ENCODE data around the gene PTGFRN. TPM values are rescaled to one million over a fixed set of nuclear protein-coding genes. Genes with fewer than 3 reads are reported as not detected.

Gene PTGFRN
- total and polyA plus RNA-seq, 9 of the 15 experiments (the other 6 are each of a cell fraction or from before 2014, with no cell fraction given): 17.3 to 33.1 (median 25.7) TPM

GRCh38 chr1:117029685-117030084, 120.0 kb downstream of the PTGFRN start (continued):
- TF ChIP-seq THRA (IDR thresholded peaks at IDR 0.05): no peak
- no peak for TF ChIP-seq ZBTB9 (CRISPR knock-in tag; IDR thresholded peaks at IDR 0.05)
- no peak for TF ChIP-seq ESRRB (CRISPR knock-in tag; IDR thresholded peaks at IDR 0.05; ENCODE audit: borderline replicate concordance)
- TF ChIP-seq RFX1 (IDR thresholded peaks at IDR 0.05): no peak
- no peak for TF ChIP-seq MCM2 (IDR thresholded peaks at IDR 0.05; ENCODE audit: low read depth)
- TF ChIP-seq GATAD2A (IDR thresholded peaks at IDR 0.05): no peak
- TF ChIP-seq U2AF1 (optimal IDR thresholded peaks at IDR 0.05; ENCODE audit: low read depth, low read length): no peak
- no peak for TF ChIP-seq GATAD2B (IDR thresholded peaks at IDR 0.05; ENCODE audit: borderline replicate concordance)
- peak; percentile 85 for TF ChIP-seq FOSL1 (tag; conservative IDR thresholded peaks at IDR 0.05)

- no peaks in the 10 kb centered on the region for H3K79me2 ChIP-seq (ENCODE audit: control insufficient read depth, insufficient read depth, low read length)
- BruUV-seq (replicated peaks): no TSS peak
- intact Hi-C loops (cut with micrococcal nuclease) (no loop called here), in situ Hi-C loops (cut with MboI) (no loop called here)
- no peaks in the 10 kb centered on the region for H3K9me3 ChIP-seq (replicated peaks; ENCODE audit: control insufficient read depth, insufficient read depth, low read depth, low read length)
- H3K9ac ChIP-seq (ENCODE audit: insufficient read depth in 1 of 2, low read depth in 2 of 2, low read length in 2 of 2): no peak overlapping the region
- no peak overlapping the region for H3K4me3 ChIP-seq
- WGBS (ENCODE audit: insufficient coverage, low coverage, missing lambda C conversion rate): 0% methylated on average over 1 of the region's 1 CpG
- ATAC-seq: no peak
- TF ChIP-seq ZNF232 (CRISPR knock-in tag; IDR thresholded peaks at IDR 0.05) (no peak), RBM39 (optimal IDR thresholded peaks at IDR 0.05; ENCODE audit: low read depth, low read length) (peak; percentile 55), ZNF512 (tag; IDR thresholded peaks at IDR 0.05) (peak; percentile 34; the same call in 1 of the 2 replicates), RCOR1 (IDR thresholded peaks at IDR 0.05; ENCODE audit: borderline replicate concordance in 1 of 2, low read depth in 2 of 2, low read length in 2 of 2) (no peak)
- H3K4me1 ChIP-seq (replicated peaks in 1 of 2; ENCODE audit: control insufficient read depth in 2 of 2, insufficient read depth in 2 of 2, low read length in 2 of 2): peaks cover 0 to 4% of the 10 kb centered on the region in 2 experiments; a peak in 1 of 5 replicates
- H3K4me2 ChIP-seq (ENCODE audit: insufficient read depth, low read length): no peak overlapping the region
- ChIA-PET CTCF (ENCODE audit: low intra/inter-chr PET ratio) (no interaction called here), POLR2A (interaction anchor here (0.8 to 1.5 kb wide), 2 partner anchors 9 to 254 kb away, joined by 3 read pairs; no protein-coding TSS in a partner anchor)
- no peak overlapping the region for H2AFZ ChIP-seq (ENCODE audit: low read depth, low read length)
- DNase-seq (ENCODE audit: extremely low read depth in 1 of 4, low spot score in 3 of 4): no peak
- no peak for FAIRE-seq
- H3K27me3 ChIP-seq (ENCODE audit: control insufficient read depth in 2 of 2, insufficient read depth in 2 of 2, low read length in 2 of 2): peaks cover 6 to 20% of the 10 kb centered on the region in 2 experiments
- H3K27ac ChIP-seq (ENCODE audit: extremely low read depth, low read depth, low read length): no peak overlapping the region
- no peaks in the 10 kb centered on the region for H3K9me1 ChIP-seq (ENCODE audit: control insufficient read depth, insufficient read depth, low read length)
- no peaks in the 10 kb centered on the region for H4K20me1 ChIP-seq (replicated peaks; ENCODE audit: control insufficient read depth, insufficient read depth, low read length)
- no peaks in the 10 kb centered on the region for H3K36me3 ChIP-seq (ENCODE audit: control insufficient read depth, insufficient read depth, low read length)
These were observed 120.7 kb downstream of the PTGFRN start for GRCh38 chr1:117030271-117030877.
